ENCODE measurements around the gene GYG2. TPM values are rescaled to one million over a fixed set of nuclear protein-coding genes. Genes with fewer than 3 reads are reported as not detected.
"Not testable (repeated sequence)": the region's sequence is repeated elsewhere in the genome, so short reads cannot be mapped to it uniquely, and the experiment has no call there.

Gene GYG2
- total and polyA plus RNA-seq, 2 experiments from 2014 or later: 17.6 to 63.8 TPM

DNA sequence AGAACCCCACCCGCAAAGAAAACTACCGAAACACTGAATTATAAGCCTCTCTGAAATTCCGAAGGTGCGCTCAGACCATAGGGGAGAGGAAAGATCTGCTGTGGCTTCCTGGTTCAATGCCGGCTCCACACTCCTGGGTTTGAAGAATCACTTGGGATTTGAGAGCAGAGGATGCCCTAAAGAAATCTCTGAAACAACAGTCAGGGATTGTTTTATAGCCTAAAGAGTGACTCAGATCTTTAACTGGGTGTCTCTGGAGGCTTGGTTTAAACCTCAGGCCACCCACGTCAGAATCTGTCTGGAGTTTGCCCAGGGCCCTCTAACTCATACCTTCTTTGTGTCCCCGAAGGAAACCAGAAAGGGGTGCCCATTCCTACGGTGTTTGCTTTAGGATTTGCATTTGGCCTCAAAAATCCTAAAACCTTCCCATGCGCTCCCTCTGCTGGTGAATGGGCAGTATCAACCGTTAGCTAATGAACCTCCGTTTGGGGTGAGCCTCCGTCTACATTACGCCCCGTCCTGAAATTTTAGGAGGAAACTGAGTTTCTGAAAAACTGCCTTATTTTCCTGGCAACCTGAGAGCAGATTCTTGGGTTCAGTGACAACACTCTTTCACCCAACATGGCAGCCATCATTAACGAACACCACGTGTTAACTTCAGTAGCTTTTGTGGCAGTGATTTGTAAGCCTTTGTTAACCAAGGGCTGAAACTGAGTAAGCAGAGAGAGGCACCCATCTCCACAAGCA lies 16.4 kb upstream of the GYG2 start:
- H3K4me1 Mint-ChIP-seq: peaks cover 14% of the 10 kb centered on the region
- not testable (repeated sequence) for H3K9me3 Mint-ChIP-seq; H3F3A ChIP-seq (replicated peaks; ENCODE audit: low read depth); H3K27ac Mint-ChIP-seq; H3K27me3 ChIP-seq (ENCODE audit: insufficient read depth); H3K4me3 ChIP-seq; H3K4me1 ChIP-seq (ENCODE audit: insufficient read depth); H2AFZ ChIP-seq; H3K4me3 Mint-ChIP-seq; H3K36me3 Mint-ChIP-seq (ENCODE audit: low read depth); H3K27me3 Mint-ChIP-seq (ENCODE audit: insufficient read depth, low read depth, poor library complexity); H3K4me2 ChIP-seq; H3K79me2 ChIP-seq (replicated peaks; ENCODE audit: insufficient read depth); H4K20me1 ChIP-seq (replicated peaks; ENCODE audit: insufficient read depth); H3K27ac ChIP-seq (ENCODE audit: low read depth); H3K36me3 ChIP-seq (ENCODE audit: insufficient read depth); H3K9me2 ChIP-seq (ENCODE audit: insufficient read depth)
- peak; percentile 72 for DNase-seq (ENCODE audit: low spot score)
- TF ChIP-seq, protein P1, sequence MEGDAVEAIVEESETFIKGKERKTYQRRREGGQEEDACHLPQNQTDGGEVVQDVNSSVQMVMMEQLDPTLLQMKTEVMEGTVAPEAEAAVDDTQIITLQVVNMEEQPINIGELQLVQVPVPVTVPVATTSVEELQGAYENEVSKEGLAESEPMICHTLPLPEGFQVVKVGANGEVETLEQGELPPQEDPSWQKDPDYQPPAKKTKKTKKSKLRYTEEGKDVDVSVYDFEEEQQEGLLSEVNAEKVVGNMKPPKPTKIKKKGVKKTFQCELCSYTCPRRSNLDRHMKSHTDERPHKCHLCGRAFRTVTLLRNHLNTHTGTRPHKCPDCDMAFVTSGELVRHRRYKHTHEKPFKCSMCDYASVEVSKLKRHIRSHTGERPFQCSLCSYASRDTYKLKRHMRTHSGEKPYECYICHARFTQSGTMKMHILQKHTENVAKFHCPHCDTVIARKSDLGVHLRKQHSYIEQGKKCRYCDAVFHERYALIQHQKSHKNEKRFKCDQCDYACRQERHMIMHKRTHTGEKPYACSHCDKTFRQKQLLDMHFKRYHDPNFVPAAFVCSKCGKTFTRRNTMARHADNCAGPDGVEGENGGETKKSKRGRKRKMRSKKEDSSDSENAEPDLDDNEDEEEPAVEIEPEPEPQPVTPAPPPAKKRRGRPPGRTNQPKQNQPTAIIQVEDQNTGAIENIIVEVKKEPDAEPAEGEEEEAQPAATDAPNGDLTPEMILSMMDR (conservative IDR thresholded peaks at IDR 0.05; ENCODE audit: low read depth in 2 of 2): peak; percentile 60 to 67
- peak; percentile 91 for ATAC-seq

DNA sequence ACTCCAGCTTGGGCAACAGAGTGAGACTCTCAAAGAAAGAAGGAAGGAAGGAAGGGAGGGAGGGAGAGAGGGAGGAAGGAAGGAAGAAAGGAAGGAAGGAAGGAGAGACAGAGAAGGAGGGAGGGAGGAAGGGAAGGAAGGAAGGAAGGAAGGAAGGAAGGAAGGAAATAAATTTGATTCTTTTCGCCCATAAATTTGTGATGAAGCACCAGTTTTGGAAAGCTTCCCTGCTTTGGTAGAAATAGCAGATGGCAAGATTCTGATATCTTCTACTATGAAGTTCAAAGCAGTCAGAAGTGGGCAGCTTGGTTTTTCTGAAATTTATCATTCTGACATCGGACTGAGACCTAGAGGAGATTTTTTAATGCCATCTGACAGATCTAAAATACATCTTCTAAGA lies 11.7 kb upstream of the GYG2 start:
- Histone ChIP-seq H3K27me3 (ENCODE audit: insufficient read depth) (no peaks in the 10 kb centered on the region), H3K79me2 (replicated peaks; ENCODE audit: insufficient read depth) (no peaks in the 10 kb centered on the region), H3K36me3 (ENCODE audit: insufficient read depth) (no peaks in the 10 kb centered on the region), H3K4me1 (ENCODE audit: insufficient read depth) (no peaks in the 10 kb centered on the region), H3K27ac (ENCODE audit: low read depth) (no peak overlapping the region), H3F3A (replicated peaks; ENCODE audit: low read depth) (no peaks in the 10 kb centered on the region), H2AFZ (no peak overlapping the region), H3K9me2 (ENCODE audit: insufficient read depth) (no peaks in the 10 kb centered on the region), H3K4me2 (no peak overlapping the region), H3K4me3 (no peak overlapping the region), H4K20me1 (replicated peaks; ENCODE audit: insufficient read depth) (no peaks in the 10 kb centered on the region)
- no peaks in the 10 kb centered on the region for H3K9me3 Mint-ChIP-seq
- no peak for DNase-seq (ENCODE audit: low spot score)
- TF ChIP-seq ZNF462 (CRISPR knock-in tag; IDR thresholded peaks at IDR 0.05) (no peak), CREB1 (CRISPR knock-in tag; IDR thresholded peaks at IDR 0.05; ENCODE audit: low read depth) (no peak), JUNB (IDR thresholded peaks at IDR 0.05; ENCODE audit: unreplicated experiment) (no peak)
- TF ChIP-seq, protein P1 (conservative IDR thresholded peaks at IDR 0.05; ENCODE audit: low read depth in 2 of 2): no peak
- no peaks in the 10 kb centered on the region for H3K36me3 Mint-ChIP-seq (ENCODE audit: low read depth)
- H3K4me3 Mint-ChIP-seq: no peak overlapping the region
- no peak overlapping the region for H3K27ac Mint-ChIP-seq
- H3K27me3 Mint-ChIP-seq (ENCODE audit: insufficient read depth, low read depth, poor library complexity): no peaks in the 10 kb centered on the region
- ATAC-seq: no peak
- peaks cover 4% of the 10 kb centered on the region; the same call in 2 of the 3 replicates for H3K4me1 Mint-ChIP-seq
